Inflammatory macrophage (primary cell): ENCODE data around the gene CIP2A.

ENCODE experiments used
- DNase-seq, 2 donors: peaks; one replicate each; pipeline ENCODE4 v3.0.0-alpha.2; 2020 to 2022

CIP2A gene

DNA sequence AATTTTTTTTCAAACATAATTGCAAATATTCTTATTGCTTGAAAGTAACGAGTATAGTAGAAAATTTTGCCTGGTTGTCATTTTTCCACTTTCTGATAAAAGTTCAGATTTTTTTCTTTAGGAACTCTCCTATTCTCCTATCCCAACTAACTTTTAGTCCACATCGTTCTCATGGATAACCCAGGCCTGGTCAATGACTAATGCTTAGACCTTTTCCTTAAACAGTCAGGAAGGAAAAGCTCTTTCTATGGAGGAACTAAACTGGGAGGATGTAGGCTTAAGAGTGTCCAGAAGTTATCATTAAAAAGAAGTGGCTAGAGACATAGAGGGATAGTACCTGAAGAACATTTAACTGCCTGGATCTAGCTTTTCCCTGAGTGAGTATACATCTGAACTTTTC is 26.7 kb downstream of the CIP2A start:
- no peak for DNase-seq

GRCh38 chr3:108555966-108556581 is 33.2 kb downstream of the CIP2A start:
- DNase-seq, result no peak

DNA sequence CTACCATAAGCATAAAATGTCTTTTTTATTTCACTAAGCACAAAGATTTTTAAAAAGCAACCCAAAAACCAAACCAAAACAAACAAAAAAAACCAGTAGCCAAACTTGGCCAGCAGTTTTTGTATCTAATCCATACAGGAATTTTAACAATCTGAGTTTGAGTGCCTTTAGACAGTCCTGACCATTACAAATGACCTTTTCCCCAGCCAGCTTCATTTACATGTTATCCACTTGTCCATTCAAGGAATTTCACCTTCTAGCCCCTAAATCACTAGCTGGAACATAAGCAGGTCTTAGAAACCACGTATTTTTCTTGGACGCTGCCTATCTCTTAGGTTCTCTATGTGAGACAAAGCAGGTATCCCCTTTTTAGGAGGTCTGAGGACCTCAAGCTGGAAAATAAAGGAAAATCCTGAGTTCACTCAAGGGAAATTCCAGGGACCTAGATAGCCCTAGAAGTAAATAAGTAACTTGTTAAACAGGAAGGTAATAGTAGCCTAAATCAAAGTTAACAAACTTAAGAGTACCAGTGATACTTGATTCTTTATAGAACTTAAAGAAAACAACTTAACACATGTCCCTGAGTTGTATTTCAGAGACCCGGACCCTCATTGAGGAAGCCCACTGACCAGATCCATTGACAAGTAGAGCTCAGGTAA is 34.2 kb downstream of the CIP2A start:
- DNase-seq, result no peak

DNA sequence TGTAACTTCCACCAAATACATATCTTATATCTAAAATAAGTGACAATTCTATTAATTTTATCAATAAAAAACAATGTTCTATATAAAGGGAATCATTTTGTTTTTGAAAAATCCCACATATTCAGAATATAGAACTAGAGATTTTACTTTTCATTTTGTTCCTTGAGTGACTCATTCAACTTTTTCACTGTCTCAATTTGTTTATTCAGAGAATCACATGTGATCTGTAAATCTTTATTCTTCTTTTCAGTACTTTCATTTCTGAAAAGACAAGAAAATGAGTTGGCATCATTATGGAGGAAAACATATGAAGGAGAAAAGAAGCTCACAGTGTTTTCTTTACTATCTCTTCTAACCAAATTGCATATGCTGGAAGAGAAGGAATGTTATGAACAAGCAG is 35.0 kb downstream of the CIP2A start:
- no peak for DNase-seq

DNA sequence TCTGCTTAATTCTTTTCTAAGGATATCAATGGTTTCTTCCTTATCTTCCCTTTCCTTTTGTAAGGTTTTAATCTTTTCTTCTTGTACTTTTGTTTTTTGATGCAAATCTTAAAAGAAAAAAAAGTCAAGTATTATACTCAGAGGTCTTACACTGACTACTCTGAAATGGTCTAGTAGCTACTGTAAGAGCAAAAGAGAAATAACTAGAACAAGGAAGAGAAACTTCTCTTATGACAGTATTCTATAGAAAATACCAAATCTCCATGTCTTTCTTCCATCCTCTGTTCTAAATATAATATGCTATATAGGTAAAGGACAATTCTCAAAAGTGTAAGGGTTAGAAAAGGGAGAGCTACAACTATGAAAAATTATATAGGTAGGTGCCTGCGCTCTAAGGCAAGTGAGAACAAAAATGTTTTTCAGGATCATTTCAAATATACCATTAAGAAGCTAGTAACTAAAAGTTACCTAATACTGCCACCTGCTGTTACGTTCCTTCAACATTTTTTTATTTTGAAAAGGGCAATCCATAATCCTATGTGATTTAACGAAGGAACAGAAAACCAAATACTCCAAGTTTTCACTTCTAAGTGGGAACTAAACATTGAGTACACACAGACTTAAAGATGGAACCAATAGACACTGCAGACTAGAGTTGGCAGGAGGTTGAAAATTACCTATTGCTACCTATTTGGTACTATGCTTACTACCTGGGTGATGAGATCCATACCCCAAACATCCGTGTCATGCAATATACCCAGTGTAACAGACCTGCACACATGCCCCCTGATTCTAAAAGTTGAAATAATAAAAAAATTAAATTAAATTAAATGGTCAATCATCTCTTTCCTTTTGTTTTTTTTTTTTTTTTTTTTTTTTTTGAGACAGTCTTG is 36.7 kb downstream of the CIP2A start:
- DNase-seq, result peak; percentile 36 to 71

DNA sequence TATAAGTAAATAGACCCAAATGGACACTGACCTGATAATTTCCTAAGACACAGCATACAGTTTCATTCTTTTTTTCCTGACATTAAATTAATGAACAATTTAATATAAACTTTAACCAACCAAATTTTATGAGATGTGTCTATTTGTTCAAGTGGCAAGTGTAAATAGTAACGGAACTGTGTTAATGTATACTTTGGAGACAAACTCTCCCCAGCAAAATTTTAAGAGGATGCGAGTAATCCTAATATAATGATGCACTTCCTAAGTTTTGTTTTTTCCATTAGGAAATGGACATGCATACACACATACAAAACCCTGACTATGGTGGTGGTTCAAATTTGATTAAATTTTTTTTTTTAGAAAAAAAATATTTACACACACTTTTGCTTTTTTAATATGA is 40.4 kb downstream of the CIP2A start:
- DNase-seq, result no peak

GRCh38 chr3:108548304-108548703 is 40.9 kb downstream of the CIP2A start:
- DNase-seq, result no peak

DNA sequence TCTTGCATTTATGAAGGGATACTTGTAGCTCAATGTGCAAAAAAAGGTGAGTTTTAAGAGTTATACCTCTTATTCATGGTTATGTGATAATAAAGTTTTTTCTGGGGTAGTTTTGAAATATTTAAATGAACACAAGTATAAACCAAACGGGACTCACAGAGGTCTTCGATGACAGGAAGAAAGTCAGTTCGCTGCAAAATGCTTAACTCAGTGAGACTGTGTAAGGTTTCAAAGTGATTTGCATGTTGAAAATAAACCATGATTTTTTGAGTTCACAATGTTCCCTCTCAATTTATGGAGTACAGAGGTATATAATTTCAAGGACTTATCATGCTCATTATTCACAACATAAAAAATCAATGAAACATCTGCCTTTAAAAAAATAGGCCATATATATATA is 42.5 kb downstream of the CIP2A start:
- no peak for DNase-seq

- no peak for DNase-seq
Observed at GRCh38 chr3:108546247-108546646, 43.0 kb downstream of the CIP2A start.

DNA sequence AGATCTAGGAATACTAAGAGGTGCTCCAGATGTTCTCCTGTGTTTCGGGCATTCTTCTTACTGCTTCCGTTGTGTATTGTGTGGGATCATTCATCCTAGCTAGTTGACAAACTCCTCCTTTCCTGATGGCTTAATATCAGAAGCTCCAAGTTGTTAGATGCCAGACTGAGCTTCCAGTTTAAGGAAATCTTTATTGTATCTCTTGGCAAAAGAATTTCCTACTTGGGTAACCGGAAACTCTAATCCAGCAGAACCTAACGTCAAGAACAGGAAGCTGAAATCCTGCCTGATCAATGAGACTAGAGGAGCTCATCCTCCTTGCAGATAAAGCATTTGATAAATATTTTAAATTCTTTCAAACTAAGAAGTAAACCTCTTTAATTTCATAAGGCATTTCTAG is 51.2 kb downstream of the CIP2A start:
- DNase-seq, result no peak

DNA sequence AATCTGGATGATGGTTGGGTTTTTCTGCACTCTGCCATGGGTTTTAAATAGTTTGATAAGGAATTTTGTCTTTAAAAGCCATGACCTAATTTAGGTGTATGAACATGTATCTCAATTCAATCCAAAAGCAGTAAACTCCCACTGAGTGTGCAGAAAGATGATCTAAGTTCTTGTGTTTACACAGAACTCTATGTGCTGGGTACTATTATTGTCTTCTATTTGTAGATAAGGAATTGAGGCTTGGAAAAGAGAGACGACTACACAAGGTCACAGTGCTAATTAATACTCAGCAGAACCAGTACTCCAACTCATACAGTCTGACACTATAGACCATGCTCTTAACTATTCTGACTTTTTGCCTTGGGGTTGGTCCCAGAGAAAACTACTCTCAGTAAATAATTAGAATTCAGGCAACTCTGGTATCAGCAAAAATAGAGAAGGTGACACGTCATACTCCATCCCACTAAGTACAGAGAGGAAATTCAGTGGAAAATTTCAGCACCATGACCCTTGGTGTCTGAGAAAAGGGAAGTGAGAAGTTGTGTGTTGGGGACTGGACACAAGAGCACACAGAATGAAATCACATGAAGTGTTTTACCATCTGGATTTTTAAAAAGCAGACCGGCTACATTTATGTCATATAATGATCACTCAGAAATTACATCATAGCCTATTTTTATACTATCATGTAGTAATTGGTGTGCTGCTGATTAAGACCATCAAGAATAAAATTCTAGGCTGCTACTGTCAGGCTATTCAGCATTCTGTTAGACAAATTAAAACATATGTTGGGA is 60.6 kb downstream of the CIP2A start:
- DNase-seq, result peak; percentile 89 to 94

GRCh38 chr3:108527817-108528216 is 61.4 kb downstream of the CIP2A start:
- peak; percentile 24 to 55 for DNase-seq

- no peak for DNase-seq
Observed at GRCh38 chr3:108527109-108527508, 62.1 kb downstream of the CIP2A start.

- DNase-seq, result no peak
Observed at GRCh38 chr3:108525971-108526370, 63.3 kb downstream of the CIP2A start.

DNA sequence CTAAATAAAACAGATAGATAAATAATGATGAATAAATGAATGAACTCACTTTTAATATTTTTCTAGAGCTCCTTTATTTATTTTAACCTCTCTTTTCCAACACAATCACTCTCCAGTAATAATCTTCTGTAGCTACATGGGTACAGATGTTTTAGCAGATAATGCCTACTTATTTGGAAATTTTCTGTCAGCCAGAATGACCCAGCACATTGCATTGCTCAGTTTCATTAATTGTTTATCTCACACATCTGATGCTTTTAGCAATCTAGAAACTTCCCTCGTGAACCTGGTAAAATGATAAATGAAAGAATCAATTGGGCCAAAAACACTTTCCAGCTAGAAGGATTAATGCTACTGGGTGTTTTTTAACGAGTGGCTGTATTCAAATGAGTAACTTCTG is 64.0 kb downstream of the CIP2A start:
- no peak for DNase-seq

DNA sequence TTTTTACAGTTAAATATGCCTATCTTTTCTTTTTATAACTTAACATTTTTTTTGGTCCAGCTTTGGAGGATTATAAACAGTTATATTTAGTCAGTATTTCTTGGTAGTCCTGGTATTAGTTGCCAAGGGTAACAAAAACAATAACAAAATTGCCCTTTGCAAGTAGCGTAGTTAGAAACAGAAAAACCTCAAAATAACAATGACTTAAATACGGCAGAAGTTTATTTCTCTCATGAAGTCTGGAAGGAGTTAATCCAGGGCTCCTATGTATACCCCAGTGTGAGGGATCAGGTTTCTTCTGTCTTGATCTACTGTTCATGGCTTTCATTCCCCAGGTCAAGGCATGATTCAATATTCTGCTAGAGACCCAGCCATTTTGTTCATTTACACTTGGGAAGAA is 64.7 kb downstream of the CIP2A start:
- no peak for DNase-seq

GRCh38 chr3:108518895-108519294 is 70.3 kb downstream of the CIP2A start:
- DNase-seq, result no peak

DNA sequence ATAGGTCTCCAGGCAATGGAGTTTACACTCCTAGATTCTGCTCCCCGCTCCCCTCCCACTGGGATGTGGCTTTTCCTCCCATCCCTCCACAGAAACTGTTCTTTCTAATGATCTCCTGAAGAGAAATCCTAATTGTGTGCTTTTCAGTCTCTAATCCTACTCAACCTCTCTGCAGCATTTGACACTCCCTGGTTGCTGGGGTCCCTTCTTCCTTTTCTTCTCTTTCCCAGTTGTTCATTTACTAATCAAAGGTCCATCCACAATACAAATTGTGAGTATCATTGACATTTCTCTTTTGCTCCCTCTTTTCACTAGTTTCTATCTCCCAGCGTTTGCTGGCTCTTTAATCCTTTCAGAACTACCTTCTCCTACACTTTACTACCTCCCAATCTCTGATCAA is 72.4 kb downstream of the CIP2A start:
- DNase-seq, result no peak

- DNase-seq, result no peak
Observed at GRCh38 chr3:108513961-108514360, 75.3 kb downstream of the CIP2A start.

- no peak for DNase-seq
Observed at GRCh38 chr3:108512671-108513070, 76.6 kb downstream of the CIP2A start.

DNA sequence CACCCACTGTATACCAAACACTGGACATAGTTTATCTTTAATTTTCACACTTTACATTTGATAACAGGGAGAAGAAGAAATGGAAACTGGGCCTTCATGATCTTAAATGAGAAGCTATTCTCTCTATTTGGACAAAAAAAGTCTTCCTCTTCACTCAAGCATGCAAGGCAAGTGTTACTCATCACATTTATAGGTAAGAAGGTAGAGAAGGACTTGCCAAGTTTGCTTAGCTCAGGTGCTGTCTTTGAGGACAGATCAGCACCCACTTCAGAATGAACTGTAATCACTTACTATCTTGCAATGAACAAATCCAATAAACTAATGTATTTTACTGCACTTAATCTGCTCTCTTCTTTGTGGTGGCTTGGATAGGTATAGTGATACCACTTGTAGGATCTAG is 77.7 kb downstream of the CIP2A start:
- no peak for DNase-seq

DNA sequence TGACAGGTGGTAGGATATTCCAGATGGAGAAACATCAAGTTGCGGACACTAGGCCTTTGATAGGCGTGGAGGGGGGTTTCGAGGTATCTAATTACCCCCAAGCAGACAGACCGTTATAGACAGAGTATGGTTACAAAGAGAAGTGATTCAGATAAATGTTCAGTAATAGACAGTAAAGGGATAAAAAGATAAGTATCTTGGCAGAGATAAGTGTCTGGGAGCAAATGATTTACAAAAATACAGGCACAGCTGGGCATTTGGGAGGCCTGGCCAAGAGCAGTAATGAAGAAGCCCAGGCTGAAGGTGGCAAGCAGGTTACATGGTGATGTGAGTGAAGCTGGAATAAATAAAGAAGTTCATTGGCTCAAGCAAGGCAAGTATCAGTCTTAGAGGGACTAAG is 78.2 kb downstream of the CIP2A start:
- DNase-seq, result no peak

GRCh38 chr3:108510496-108510895 is 78.7 kb downstream of the CIP2A start, which contains the start of gene MYH15:
Gene MYH15, minus strand, starts transcription at chr3:108510596. Its CDS starts 66 bp downstream, at chr3:108510530.
- no peak for DNase-seq
